Measurements from ENCODE around the gene SLC45A3.
"Not testable (repeated sequence)": the region's sequence is repeated elsewhere in the genome, so short reads cannot be mapped to it uniquely, and the experiment has no call there.

Gene SLC45A3

DNA sequence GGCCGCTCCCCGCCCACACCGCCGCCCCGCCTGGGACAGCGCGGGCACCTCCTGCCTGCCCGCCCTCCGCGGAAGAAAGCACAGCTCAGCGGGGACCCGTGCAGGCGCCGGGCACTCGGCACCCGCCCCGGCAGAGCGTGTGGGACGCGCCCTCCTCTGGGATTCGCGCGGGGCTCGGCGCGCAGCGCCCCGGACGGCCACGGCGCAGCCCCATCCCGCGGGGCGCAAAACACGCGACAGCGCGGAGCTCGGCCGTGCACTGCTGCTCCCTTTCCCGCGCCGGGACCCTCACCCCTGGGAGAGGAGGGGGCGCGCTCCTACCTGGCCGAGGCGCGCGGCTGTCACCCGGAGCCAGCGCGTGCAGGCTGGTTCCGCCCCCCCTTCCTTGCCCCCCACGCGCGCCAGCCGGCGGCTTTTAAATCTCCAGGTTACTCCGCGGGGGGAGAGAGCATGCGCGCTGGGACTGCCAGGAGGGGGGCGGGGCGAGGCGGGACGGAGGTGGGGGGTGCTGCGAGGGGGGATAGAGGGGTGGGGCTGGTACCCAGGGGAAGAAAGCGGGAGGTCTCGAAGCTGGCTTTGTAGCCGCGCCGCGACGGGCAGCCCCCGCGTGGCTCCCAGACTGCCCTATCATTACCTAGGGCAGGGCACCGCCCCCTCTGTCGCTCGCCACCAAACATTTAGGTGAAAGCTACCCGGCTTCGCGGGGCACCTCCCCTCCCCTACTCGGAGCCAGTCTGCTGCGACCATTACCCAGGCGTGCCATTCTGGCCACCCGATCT is at the start of gene SLC45A3:
SLC45A3 (minus strand) TSS at position 437 of the 779 bp plus-strand sequence. CDS start 15,853 bp downstream, outside the sequence.
- peak; percentile 10 for DNase-seq

- no peak for DNase-seq
Measured at GRCh38 chr1:205726619-205727125, 46.4 kb upstream of the SLC45A3 start.

DNA sequence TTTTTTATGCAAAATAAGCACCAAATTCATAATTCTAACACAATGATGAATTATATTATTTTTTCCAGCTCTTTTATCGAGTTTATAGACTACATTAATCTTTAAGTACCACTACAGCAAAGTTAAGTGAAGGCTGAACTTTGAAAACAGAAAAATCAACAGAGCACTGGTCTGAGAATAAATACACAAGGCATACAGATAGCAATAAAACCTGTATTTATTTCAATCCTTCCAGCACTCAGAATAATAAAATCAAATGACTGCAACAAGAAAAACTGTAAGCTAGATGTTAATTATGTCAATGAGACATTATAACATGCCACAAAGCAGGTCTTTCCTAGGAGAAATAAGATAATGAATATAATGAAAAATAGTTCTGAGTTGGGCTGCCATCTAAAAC is 45.2 kb upstream of the SLC45A3 start:
- DNase-seq: no peak

- not testable (repeated sequence) for DNase-seq
Measured at GRCh38 chr1:205720740-205721139, 40.4 kb upstream of the SLC45A3 start.

DNA sequence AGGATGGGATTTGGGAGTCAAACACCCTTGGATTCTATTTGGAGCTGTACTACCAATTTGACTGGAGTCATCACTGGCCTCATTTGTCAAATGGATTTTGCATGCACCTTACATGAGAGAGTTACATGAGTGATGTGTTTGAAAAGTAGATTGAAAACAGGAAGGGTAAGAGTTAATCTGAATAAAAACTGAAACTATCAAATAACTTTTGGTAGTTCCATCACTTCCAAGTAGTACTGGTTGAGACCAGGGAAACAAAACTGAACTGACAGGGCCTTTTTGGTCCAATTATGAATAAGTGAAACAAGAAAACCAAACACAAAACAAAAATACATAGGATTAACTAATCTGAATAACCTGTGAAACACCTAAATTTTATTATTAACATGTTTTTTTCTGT is 39.5 kb upstream of the SLC45A3 start:
- DNase-seq: no peak

GRCh38 chr1:205719015-205719414 is 38.7 kb upstream of the SLC45A3 start:
- DNase-seq: no peak

DNA sequence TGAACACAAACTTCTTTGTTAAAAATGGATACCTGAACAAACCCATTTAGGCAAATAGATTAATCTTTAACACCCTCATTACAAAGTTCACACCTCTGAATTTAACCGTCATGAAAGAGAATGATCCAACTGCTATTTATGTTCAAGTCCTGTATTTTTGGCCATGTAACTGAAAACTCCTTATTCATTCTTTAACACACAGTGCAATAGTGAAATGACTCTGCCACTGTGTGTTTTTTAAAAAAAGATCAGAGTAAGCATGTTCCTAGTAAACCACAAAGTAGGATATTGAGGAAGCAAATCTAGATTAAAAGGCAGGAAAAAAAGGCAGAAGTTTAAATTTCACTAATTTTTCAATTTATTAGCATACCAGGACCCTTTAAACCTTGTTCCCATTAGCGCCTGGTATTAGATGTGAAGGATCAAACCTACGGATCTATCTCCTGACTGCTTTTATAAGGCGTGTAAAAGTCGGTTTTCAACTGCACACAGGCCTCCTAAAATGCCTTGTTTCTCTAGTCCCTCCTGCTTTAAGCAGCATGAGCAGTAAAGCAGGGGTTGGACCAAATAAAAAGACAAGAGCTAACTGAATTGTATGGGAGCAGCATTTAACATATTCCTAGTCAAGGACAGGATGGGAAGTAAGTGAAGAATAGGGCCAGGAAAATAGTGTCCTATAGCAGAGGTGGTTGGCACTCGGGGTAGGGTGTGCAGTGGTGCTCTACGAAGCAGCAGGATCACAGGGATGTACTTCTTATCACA is 36.2 kb upstream of the SLC45A3 start:
- DNase-seq: no peak

GRCh38 chr1:205715628-205716027 is 35.3 kb upstream of the SLC45A3 start:
- no peak for DNase-seq

DNA sequence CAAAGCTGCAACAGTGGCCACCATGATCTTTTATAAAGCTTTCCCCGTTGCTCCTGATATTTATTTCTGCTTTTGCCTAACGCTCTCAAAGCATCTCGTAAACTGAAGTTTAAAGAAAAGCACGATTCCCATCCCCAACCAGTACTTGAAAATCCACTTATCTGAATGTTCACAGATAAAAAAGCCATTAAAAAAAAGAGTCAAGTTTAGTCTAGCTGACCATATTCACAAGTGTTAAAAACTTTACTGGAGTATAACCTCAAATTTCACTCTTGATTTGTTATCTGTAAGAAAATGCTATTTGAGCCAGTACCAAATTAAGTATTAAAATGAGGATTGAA is 34.6 kb upstream of the SLC45A3 start:
- no peak for DNase-seq

- no peak for DNase-seq
Measured at GRCh38 chr1:205714190-205714905, 34.0 kb upstream of the SLC45A3 start.

DNA sequence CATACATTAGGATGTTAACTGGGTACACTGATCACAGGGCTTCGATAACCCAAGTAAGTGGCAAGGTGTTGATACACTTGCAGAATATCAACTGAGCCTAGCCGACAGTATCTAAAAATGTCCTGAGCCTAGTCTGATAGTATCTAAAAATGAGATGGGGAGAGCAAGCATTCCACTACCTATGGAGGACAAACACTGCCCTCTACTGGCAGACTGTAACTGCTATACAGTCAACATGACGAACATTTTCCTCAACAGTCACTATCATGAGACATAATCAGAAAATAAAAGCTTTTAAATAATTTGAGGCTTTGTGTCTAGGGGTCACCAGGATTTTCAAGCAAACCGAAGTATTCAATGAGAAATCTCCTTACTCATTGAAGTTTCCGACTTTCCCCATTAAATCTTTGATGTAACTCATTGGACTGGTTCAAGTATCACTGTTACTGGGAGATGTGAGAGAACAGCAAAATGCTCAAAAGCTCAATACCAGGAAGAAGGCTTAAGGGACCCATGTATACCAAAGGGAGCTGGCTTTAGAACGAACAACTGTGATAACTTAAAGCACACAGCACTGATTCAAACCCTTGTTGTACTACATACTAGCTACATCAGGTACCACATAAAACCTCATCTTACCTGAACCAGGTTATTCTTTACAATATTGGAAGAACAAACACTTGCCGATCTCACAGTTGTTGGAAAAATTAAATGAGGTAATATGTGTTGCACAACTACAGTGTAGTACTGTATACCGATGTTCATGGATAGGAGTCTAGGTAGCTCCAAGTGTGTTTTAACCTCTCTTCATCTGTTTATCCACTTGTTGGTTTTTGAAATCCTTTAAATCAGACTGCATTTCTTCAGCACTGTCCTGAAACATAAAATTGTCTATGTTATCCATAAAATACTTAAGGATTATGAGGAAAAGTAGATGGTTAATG is 31.1 kb upstream of the SLC45A3 start:
- peak; percentile 52 for DNase-seq

DNA sequence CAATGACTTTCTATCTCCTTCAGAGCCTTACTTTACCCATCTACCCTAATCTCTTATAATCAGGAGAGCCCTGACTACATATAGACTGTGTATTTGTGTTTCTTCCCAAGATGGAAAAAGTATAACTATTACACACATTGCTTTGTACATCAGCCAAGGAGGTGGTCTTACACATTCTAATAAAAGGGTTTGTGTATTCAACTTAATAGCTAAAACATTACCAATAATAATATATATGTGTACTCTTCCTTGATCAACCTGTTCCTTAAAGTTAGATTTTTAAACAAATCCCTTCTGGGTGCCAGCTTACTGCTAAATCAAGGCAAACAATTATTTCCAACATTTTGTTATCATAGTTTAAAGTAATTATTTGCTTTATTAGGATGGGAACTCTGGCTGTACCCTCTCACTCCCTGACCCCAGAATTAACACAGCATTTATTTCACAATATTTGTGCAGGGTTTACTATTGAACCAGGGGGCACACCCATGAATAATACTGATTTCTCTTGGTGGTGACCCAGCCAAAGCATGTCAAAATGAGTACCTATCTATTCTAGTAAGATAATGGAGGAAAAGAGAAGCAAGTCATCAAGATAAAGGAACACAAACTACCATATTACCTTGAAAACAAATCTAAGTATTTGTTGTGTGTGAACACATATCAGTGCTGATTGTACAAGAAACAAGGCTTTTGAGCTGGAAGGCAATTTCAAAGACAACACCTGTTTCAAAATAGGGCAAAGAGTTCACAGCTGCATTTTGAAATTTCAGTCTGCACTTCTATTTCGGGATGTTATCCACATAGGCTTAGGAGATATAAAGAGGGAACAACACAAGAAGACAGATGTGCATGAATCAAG is 30.1 kb upstream of the SLC45A3 start:
- no peak for DNase-seq

- no peak for DNase-seq
Measured at GRCh38 chr1:205709640-205710039, 29.3 kb upstream of the SLC45A3 start.

- no peak for DNase-seq
Measured at GRCh38 chr1:205709059-205709398, 28.7 kb upstream of the SLC45A3 start.

DNA sequence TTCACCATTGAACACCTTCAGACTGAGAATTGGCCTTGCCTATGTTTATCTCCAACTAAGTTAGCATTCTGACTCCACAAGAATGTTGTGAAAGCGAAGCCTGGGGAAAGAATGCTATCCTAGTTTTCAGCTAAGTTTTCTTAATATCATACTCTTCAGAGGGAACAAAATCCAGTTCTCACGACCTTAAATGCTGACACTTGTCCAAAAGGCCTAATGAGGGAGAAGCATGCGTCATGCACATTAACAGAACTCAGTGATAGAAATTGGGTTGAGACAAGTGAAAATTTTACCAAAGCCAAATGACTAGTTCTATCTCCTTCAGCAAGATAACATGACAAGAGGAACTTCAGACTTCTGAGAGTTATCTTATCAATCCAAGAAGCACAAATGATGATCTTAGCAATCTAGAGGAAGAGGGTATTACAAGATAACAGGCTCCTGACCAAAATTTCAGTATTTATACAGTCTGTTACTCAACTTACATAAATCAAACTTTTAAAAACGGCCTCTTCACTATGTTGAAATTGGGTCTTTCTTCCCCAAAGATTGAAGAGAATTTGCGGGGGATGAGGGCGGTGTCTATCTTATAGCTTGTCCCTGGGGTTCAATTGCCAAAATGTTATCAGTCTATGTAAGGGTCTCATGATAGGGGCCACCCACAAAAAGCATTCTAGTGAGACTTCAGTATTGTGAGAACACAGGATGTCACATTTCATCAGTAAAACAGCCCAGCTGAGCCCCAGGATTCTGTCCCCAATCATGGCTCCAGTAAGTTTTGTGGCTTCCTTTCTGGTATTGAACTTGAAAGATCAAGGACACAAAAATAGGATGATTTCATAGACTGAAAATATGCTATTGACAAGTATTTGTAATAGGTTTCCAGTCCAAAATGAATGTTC is 26.5 kb upstream of the SLC45A3 start:
- DNase-seq: no peak

DNA sequence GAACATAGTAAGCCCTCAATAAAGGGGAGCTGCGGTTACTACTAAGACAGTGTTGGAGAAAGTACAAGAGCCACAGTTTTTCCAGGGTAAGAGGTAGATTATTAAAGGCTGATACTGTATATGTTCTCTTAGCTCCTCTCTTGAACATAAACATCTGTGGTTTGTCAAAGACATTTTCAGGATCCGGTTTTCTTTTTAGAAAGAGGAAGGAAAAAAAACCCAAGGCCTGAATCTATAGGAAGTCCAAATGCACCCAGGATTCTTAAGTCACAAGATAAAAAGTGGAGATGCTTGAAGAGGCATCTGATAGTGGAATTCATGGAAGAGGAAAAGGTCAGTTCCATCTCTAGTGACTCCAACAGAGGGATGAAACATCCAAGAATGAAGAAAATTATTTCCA is 24.6 kb upstream of the SLC45A3 start:
- DNase-seq: no peak

DNA sequence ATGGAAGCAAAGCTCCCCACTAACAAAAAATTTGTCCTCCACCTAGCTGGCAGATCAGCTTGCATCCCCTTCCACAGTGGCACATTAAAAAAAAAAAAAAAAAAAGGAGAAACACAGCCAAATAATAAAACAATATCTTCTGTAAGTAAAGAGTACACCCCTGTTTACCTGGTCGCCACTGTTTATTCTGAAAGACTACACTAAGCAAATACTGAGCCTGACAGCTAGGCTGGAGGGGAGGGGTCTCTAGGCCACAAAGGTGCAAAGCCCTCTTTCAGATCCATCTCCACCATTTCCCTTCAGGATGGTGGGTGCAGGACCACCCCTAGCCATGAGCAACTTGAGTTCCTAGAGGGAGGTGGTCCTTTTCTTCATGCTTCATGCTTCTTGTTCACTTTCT is 22.8 kb upstream of the SLC45A3 start:
- no peak for DNase-seq

- no peak for DNase-seq
Measured at GRCh38 chr1:205701891-205702290, 21.6 kb upstream of the SLC45A3 start.

DNA sequence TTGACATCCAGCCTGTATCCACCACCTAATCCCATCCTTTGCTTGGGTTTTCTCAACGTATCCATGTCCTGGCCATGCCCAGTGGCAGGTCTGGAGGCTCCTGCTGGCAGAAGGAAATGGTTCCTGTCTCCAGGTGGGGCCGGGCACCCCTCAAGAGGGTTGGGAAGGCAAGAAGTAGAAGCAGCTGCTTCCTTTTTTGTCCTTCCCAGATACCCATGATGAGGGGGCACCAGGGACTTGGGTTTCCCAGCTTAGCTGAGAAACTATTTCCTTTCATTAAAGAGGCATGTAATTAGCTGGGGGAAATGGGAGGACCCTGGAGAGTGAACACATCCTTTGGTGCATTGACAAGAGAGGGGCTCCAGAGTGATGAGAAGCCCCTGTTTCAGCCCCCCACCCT is 21.1 kb upstream of the SLC45A3 start:
- no peak for DNase-seq

DNA sequence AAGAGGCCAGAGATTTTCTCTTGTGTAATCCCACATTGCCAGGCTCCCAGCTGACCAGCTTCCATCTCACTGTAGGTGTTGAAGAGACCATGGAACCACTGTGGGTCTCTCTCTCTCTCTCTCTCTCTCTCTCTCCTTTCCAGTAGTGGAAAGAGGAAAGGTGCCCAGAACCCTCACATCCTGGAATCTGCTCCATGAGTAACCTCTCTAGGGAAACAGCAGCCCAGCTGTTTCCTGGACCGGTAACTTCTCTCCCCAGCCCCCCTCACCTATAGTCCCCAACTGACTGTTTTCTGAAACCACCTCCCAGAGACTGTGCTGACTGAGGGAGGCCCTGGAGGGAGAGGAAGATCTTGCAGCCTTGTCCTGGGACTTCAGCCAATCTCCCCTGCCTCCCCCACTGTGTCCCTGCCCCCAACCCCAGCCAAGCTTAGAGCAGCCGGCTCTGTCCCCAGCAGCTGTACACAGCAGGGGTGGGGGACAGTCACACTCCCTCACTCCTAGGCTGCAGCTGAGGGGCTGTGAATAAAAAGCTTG is 20.6 kb upstream of the SLC45A3 start:
- no peak for DNase-seq

Data from stimulated activated CD4-positive, alpha-beta T cell treated with anti-CD3 and anti-CD28 coated beads, Interleukin-1b, Interleukin-23, amount 100 ng/mL, for 48 hours (primary cell).